Measurements from ENCODE around the gene IFNA7.

DNA sequence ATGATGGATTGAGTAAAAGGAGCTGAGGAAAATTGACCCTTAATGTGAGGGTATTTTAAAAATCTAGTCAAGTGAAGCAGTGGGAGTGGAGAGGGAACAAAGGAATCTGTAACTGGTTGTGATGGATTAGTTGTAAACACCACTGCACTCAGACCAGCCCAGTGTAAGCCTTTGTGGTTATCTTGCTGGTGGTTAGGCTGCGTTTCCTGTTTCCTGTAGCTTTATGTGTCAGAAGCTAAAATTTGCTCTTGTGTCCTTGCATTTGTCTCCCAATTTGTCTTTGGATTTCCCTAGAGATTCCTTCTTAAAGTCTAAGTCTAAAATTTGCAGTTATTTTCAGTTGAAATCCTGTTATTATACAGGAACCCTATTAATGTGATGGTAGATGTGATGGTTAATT, 41.8 kb downstream of the IFNA7 start:
- TF ChIP-seq POLR2AphosphoS5 (IDR thresholded peaks at IDR 0.05; ENCODE audit: borderline replicate concordance, low read depth, low read length) (no peak), EZH2 (IDR thresholded peaks at IDR 0.05) (no peak), FOXP2 (optimal IDR thresholded peaks at IDR 0.05; ENCODE audit: control extremely low read depth, extremely low read length, insufficient read depth) (no peak)

All from SK-N-MC (cell line).